Lung (tissue), 16 donors: ENCODE results near the gene SPINDOC. TPM values are rescaled to one million over a fixed set of nuclear protein-coding genes. Genes with fewer than 3 reads are reported as not detected.

Experiments used
- ATAC-seq: fragments of 200-7000 bp; cut with Tn5 transposase; one replicate; pipeline ENCODE4 v1.9.1; 2020; ENCODE audit warnings: moderate number of reproducible peaks; ENCODE audit not compliant: insufficient read depth, low FRiP score
- DNase-seq, 3 donors: peaks; one replicate each; pipeline ENCODE4 v3.0.0-alpha.2; 2013 to 2017
- H3K27ac ChIP-seq, 2 donors: one replicate each; pipeline ENCODE4 v1.5.1; 2013; ENCODE audit warnings: mild to moderate bottlenecking in 2 of 2, moderate library complexity in 2 of 2, control low read depth in 1 of 2, inconsistent platforms in 1 of 2, low read depth in 1 of 2, low read length in 1 of 2
- H3K27me3 ChIP-seq, 3 donors: one replicate each; pipeline ENCODE4 v1.5.1; 2013; ENCODE audit warnings: low read length in 2 of 3; ENCODE audit not compliant: control insufficient read depth in 3 of 3, insufficient read depth in 3 of 3
- H3K36me3 ChIP-seq, 4 donors: one replicate each; pipeline ENCODE4 v1.5.1; 2013; ENCODE audit warnings: low read length in 4 of 4, mild to moderate bottlenecking in 1 of 4, moderate library complexity in 1 of 4; ENCODE audit not compliant: control insufficient read depth in 4 of 4, insufficient read depth in 4 of 4
- H3K4me1 ChIP-seq, 5 donors: one replicate each; pipeline ENCODE4 v1.5.1; 2013; ENCODE audit warnings: low read length in 5 of 5, mild to moderate bottlenecking in 2 of 5, moderate library complexity in 1 of 5; ENCODE audit not compliant: control insufficient read depth in 5 of 5, insufficient read depth in 5 of 5
- H3K4me3 ChIP-seq: one replicate; pipeline ENCODE4 v1.5.1; 2013; ENCODE audit warnings: mild to moderate bottlenecking, control low read depth, moderate library complexity
- H3K9ac ChIP-seq, 2 donors: one replicate each; pipeline ENCODE4 v1.5.1; 2013; ENCODE audit warnings: low read length in 2 of 2, control low read depth in 1 of 2; ENCODE audit not compliant: insufficient read depth in 1 of 2
- H3K9me3 ChIP-seq, 4 donors: one replicate each; pipeline ENCODE4 v1.5.1; 2013; ENCODE audit warnings: low read length in 3 of 4, mild to moderate bottlenecking in 1 of 4, moderate library complexity in 1 of 4; ENCODE audit not compliant: control insufficient read depth in 4 of 4, insufficient read depth in 3 of 4
- CTCF ChIP-seq: IDR thresholded peaks from 2 replicates; pipeline ENCODE4 v1.5.1; 2012; ENCODE audit warnings: mild to moderate bottlenecking; ENCODE audit errors: control extremely low read depth, extremely low read depth
- WGBS, 2 donors: extraction: QIAGEN DNeasy Blood & Tissue Kit; methylation state at CpG; one replicate each; pipeline ENCODE4 v1.1.7; 2013; 5-methylcytosine and 5-hydroxymethylcytosine counted together
- long read RNA-seq, 5 donors: transcript quantifications; one replicate each; lab custom pipeline, GENCODE V29; 2026
- polyA plus RNA-seq, 2 donors: library from polyadenylated mRNA; stranded (reverse); fragments of 200-250 nt; gene quantifications; one replicate each; pipeline ENCODE4 v1.2.1, GENCODE V29; 2013
- total RNA-seq, 2 donors: library from RNA; depleted of rRNA in 1 of 2; stranded (reverse); fragments of >200 nt in 1 of 2; gene quantifications; one replicate each; pipeline ENCODE4 v1.2.1, GENCODE V29; 2014 to 2021
- donor health status: control.
- donor health status: control.
- donor health status: Bipolar disorder and iron deficiency.
- donor health status: healthy.
- donor health status: DM: yes; HTN: yes; CAD: no.

Gene SPINDOC
- 10 to 100 TPM; 12.7 to 15.6 TPM for total RNA-seq
- polyA plus RNA-seq = 10 to 100 TPM in 1 of 2 donors, 1 to 10 TPM in 1; 9.9 to 23.9 TPM
- long read RNA-seq, donor 1, transcript SPINDOC-201 (6 exons, 2,024 nt) = major isoform, 9 of 9 reads
- long read RNA-seq, donor 1, partial matches to known transcripts = 0 of 9 reads
- long read RNA-seq, donor 1, other reads (novel, unspliced or antisense) = 0 of 9 reads
- long read RNA-seq, donor 2, partial matches to known transcripts = 0 of 2 reads
- long read RNA-seq, donor 2, other reads (novel, unspliced or antisense) = 0 of 2 reads
- long read RNA-seq, donor 3, partial matches to known transcripts = 0 of 4 reads
- long read RNA-seq, donor 3, other reads (novel, unspliced or antisense) = 0 of 4 reads
- long read RNA-seq, donor 4, partial matches to known transcripts = 0 of 3 reads
- long read RNA-seq, donor 4, other reads (novel, unspliced or antisense) = 0 of 3 reads
- long read RNA-seq, donor 5, transcript SPINDOC-201 (6 exons, 2,024 nt) = major isoform, 7 of 24 reads
- long read RNA-seq, donor 5, partial matches to known transcripts = 17 of 24 reads
- long read RNA-seq, donor 5, other reads (novel, unspliced or antisense) = 0 of 24 reads

- peak; percentile 88 for ATAC-seq
- 0% methylated on average over 13 to 65 of the region's 65 CpGs for WGBS, 2 donors
Measured at GRCh38 chr11:63813035-63813562, at the start of gene SPINDOC. TSS of gene SPINDOC (plus strand) at chr11:63813456. CDS start at chr11:63813687, 231 bp downstream.

GRCh38 chr11:63763496-63764339 is 49.5 kb upstream of the SPINDOC start:
- no peak for TF ChIP-seq CTCF
- Histone ChIP-seq H3K9ac (no peak overlapping the region), H3K4me3 (no peak overlapping the region), H3K27me3 (no peaks in the 10 kb centered on the region), H3K4me1 (peaks cover 0 to 48% (median 9%) of the 10 kb centered on the region in 5 donors), H3K27ac (no peak overlapping the region), H3K9me3 (no peaks in the 10 kb centered on the region), H3K36me3 (peaks cover 0 to 11% (median 3%) of the 10 kb centered on the region in 4 donors)
- DNase-seq (peak; percentile 48 to 49 (median 48)), ATAC-seq (no peak)
- WGBS, 2 donors = 85 to 92% methylated on average over 73 to 82 of the region's 82 CpGs

More at GRCh38 chr11:63813035-63813562, at the start of gene SPINDOC:
- peaks cover under 1 to 17% (median 12%) of the 10 kb centered on the region in 4 donors for H3K36me3 ChIP-seq
- TF ChIP-seq CTCF = no peak
- DNase-seq = peak; percentile 74 to 80 (median 75)
- H3K9me3 ChIP-seq = no peaks in the 10 kb centered on the region
- H3K4me3 ChIP-seq = peak within 1 kb of the TSS; percentile 99
- no peaks in the 10 kb centered on the region for H3K27me3 ChIP-seq
- H3K27ac ChIP-seq = peak within 1 kb of the TSS; percentile 74 to 94
- peaks cover 0 to 22% (median 0%) of the 10 kb centered on the region in 5 donors for H3K4me1 ChIP-seq
- peak within 1 kb of the TSS; percentile 46 to 54 for H3K9ac ChIP-seq

- H3K27me3 ChIP-seq = no peaks in the 10 kb centered on the region
- no peak for DNase-seq
- TF ChIP-seq CTCF = no peak
- H3K27ac ChIP-seq = no peak overlapping the region
- no peak overlapping the region for H3K4me3 ChIP-seq
- H3K36me3 ChIP-seq = peaks cover 0 to 10% (median 3%) of the 10 kb centered on the region in 4 donors
- ATAC-seq = no peak
- no peaks in the 10 kb centered on the region for H3K9me3 ChIP-seq
- no peak overlapping the region for H3K9ac ChIP-seq
- peaks cover 0 to 50% (median 9%) of the 10 kb centered on the region in 5 donors for H3K4me1 ChIP-seq
- WGBS, 2 donors = 89 to 90% methylated on average over 23 of the region's 23 CpGs
Measured at GRCh38 chr11:63764340-63764678, 48.9 kb upstream of the SPINDOC start.
